ENCODE measurements around the gene CFI.
"Not testable (repeated sequence)": the region's sequence is repeated elsewhere in the genome, so short reads cannot be mapped to it uniquely, and the experiment has no call there.

GRCh38 chr4:109782092-109782491 is 19.7 kb downstream of the CFI start:
- not testable (repeated sequence) for TF ChIP-seq POLR2A, CTCF, EP300, POLR2AphosphoS5 (IDR thresholded peaks at IDR 0.05)

All from suprapubic skin (tissue), 4 donors.